HepG2 (cell line): ENCODE results near the gene SLC25A33. TPM values are rescaled to one million over a fixed set of nuclear protein-coding genes. Genes with fewer than 3 reads are reported as not detected.

Experiments
- ATAC-seq: fragments of 200-7000 bp; cut with Tn5 transposase; 3 replicates; pipeline ENCODE4 v1.9.1; 2020; ENCODE audit warnings: mild to moderate bottlenecking, moderate library complexity
- BruUV-seq: library from RNA; stranded (reverse); fragments of 400-500 nt; replicated peaks from 2 replicates; lab custom pipeline; 2021; lab: Mats Ljungman, UMichigan
- CTCF ChIA-PET: fragments of 300-600 bp; formaldehyde crosslinking; extraction: SDS; loops from one replicate; lab custom pipeline; 2021; ENCODE audit warnings: low total read pairs, inconsistent platforms, low intra/inter-chr PET ratio; lab: Yijun Ruan, JAX
- POLR2A ChIA-PET: fragments of 350-600 bp; sonication (Branson Sonifier 250); formaldehyde crosslinking; loops from one replicate; lab custom pipeline; 2020; ENCODE audit warnings: antibody characterized with exemption, inconsistent platforms; lab: Yijun Ruan, JAX
- DNase-seq: peaks from one replicate; pipeline ENCODE4 v3.0.0-alpha.2; 2015; ENCODE audit warnings: low spot score
- FAIRE-seq: peaks from 3 replicates; lab custom pipeline; 2011; peaks lifted over from hg19 to GRCh38; lab: Jason Lieb, UNC
- H2AFZ ChIP-seq: one replicate; pipeline ENCODE4 v1.6.1; 2011; ENCODE audit warnings: low read length, inconsistent platforms
- H3K27ac ChIP-seq: fragments of 300-600 bp; 3 replicates; pipeline ENCODE4 v1.8.0; 2011; ENCODE audit warnings: mixed run types, mild to moderate bottlenecking, mixed read lengths, low read length, inconsistent platforms; ENCODE audit not compliant: insufficient read depth; ENCODE audit errors: extremely low read length
- H3K27me3 ChIP-seq, 2 experiments: fragments of 200-600 bp in 1 of 2; 2 replicates in 1 of 2; 3 replicates in 1 of 2; pipeline versions ENCODE4 v1.6.0 to v1.8.0; 2011; ENCODE audit warnings: low read length in 2 of 2, mild to moderate bottlenecking in 2 of 2, moderate library complexity in 2 of 2, inconsistent platforms in 1 of 2; ENCODE audit not compliant: insufficient read depth in 2 of 2, control insufficient read depth in 1 of 2
- H3K36me3 ChIP-seq, 2 experiments: fragments of 200-600 bp in 1 of 2; replicated peaks in 1 of 2; 2 replicates in 1 of 2; 3 replicates in 1 of 2; pipeline versions ENCODE4 v1.5.1 to v1.8.0; 2011; ENCODE audit warnings: low read length in 2 of 2, inconsistent platforms in 1 of 2; ENCODE audit not compliant: insufficient read depth in 2 of 2, control insufficient read depth in 1 of 2
- H3K4me1 ChIP-seq: 2 replicates; pipeline ENCODE4 v1.5.1; 2012; ENCODE audit warnings: low read length, inconsistent platforms; ENCODE audit not compliant: insufficient read depth
- H3K4me2 ChIP-seq: 2 replicates; pipeline ENCODE4 v1.6.0; 2011; ENCODE audit warnings: low read depth, low read length, inconsistent platforms
- H3K4me3 ChIP-seq, 3 experiments: fragments of 200-600 bp in 1 of 3; sonication (generic), shearing (Covaris generic) in 1 of 3; replicated peaks in 1 of 3; 2 replicates each; pipeline ENCODE4 v1.5.1; 2011 to 2016; ENCODE audit warnings: low read length in 3 of 3, inconsistent platforms in 2 of 3, low read depth in 2 of 3, mild to moderate bottlenecking in 2 of 3, control low read depth in 1 of 3, mixed read lengths in 1 of 3; ENCODE audit not compliant: insufficient read depth in 1 of 3
- H3K79me2 ChIP-seq: one replicate; pipeline ENCODE4 v1.6.1; 2011; ENCODE audit warnings: low read length, inconsistent platforms; ENCODE audit not compliant: insufficient read depth
- H3K9ac ChIP-seq: 2 replicates; pipeline ENCODE4 v1.6.0; 2011; ENCODE audit warnings: mild to moderate bottlenecking, low read depth, low read length, inconsistent platforms; ENCODE audit not compliant: insufficient read depth
- H3K9me3 ChIP-seq: 2 replicates; pipeline ENCODE4 v1.5.1; 2012; ENCODE audit warnings: mild to moderate bottlenecking, low read length
- H4K20me1 ChIP-seq: 2 replicates; pipeline ENCODE4 v1.6.0; 2011; ENCODE audit warnings: inconsistent platforms, mild to moderate bottlenecking, low read length, moderate library complexity; ENCODE audit not compliant: insufficient read depth
- ARID2 ChIP-seq: sonication (generic); formaldehyde crosslinking; IDR thresholded peaks from 2 replicates; pipeline ENCODE4 v1.8.1; 2022; ENCODE audit warnings: mild to moderate bottlenecking, missing genetic modification reagents, borderline replicate concordance
- CREB1 ChIP-seq, 2 experiments: fragments of 450-650 bp in 1 of 2; IDR thresholded peaks; 2 replicates each; pipeline ENCODE4 v1.6.1; 2016 to 2017; ENCODE audit warnings: control low read depth in 1 of 2, mild to moderate bottlenecking in 1 of 2, missing compliant biosample characterization in 1 of 2, missing genetic modification characterization in 1 of 2
- DBP ChIP-seq: sonication (generic); formaldehyde crosslinking; IDR thresholded peaks from 2 replicates; pipeline ENCODE4 v1.4.0; 2020; ENCODE audit warnings: missing genetic modification reagents; ENCODE audit errors: not compliant biosample characterization
- HDAC6 ChIP-seq: fragments of 200-600 bp; sonication (generic); IDR thresholded peaks from 2 replicates; pipeline ENCODE4 v1.7.0; 2017; ENCODE audit warnings: mild to moderate bottlenecking, antibody characterized with exemption, low read length, low read depth
- MAX ChIP-seq: IDR thresholded peaks from 2 replicates; pipeline ENCODE4 v1.6.1; 2012; ENCODE audit warnings: inconsistent platforms
- PTBP1 ChIP-seq: fragments of 200-400 bp; formaldehyde crosslinking; IDR thresholded peaks from 2 replicates; pipeline ENCODE4 v1.6.1; 2018; ENCODE audit warnings: low read length, low read depth; ENCODE audit not compliant: poor library complexity, severe bottlenecking
- RBFOX2 ChIP-seq: fragments of 200-400 bp; formaldehyde crosslinking; IDR thresholded peaks from 2 replicates; pipeline ENCODE4 v1.6.1; 2017; ENCODE audit warnings: low read depth, mild to moderate bottlenecking, low read length
- SMAD9 ChIP-seq: sonication (generic); formaldehyde crosslinking; IDR thresholded peaks from 2 replicates; pipeline ENCODE4 v1.5.1; 2020; ENCODE audit warnings: mild to moderate bottlenecking, missing genetic modification reagents
- TAF15 ChIP-seq: fragments of 200-400 bp; formaldehyde crosslinking; IDR thresholded peaks from one replicate; pipeline ENCODE4 v1.6.1; 2018; ENCODE audit warnings: mild to moderate bottlenecking, low read depth, low read length; ENCODE audit not compliant: poor library complexity, severe bottlenecking
- ZNF234 ChIP-seq: sonication (generic); formaldehyde crosslinking; conservative IDR thresholded peaks from 2 replicates; pipeline ENCODE4 v1.5.1; 2020; ENCODE audit warnings: mild to moderate bottlenecking, missing genetic modification reagents
- ZNF280B ChIP-seq: sonication (generic); formaldehyde crosslinking; IDR thresholded peaks from 2 replicates; pipeline ENCODE4 v1.5.0; 2020; ENCODE audit warnings: missing genetic modification reagents, mild to moderate bottlenecking, borderline replicate concordance
- ZNF292 ChIP-seq: sonication (generic); formaldehyde crosslinking; IDR thresholded peaks from 2 replicates; pipeline ENCODE4 v1.8.1; 2022; ENCODE audit warnings: mild to moderate bottlenecking, low read depth, missing genetic modification reagents, borderline replicate concordance
- ZNF629 ChIP-seq: sonication (generic); formaldehyde crosslinking; conservative IDR thresholded peaks from 2 replicates; pipeline ENCODE4 v1.5.0; 2020; ENCODE audit warnings: missing genetic modification reagents
- WGBS: methylation state at CpG from one replicate; pipeline ENCODE4 v1.1.6; 2017; ENCODE audit warnings: low lambda C conversion rate; 5-methylcytosine and 5-hydroxymethylcytosine counted together
- in situ Hi-C: cut with HindIII; loops from 2 replicates; pipeline ENCODE4 v1.10.0; 2017; ENCODE audit warnings: low pct_unique_long_range_greater_than_20kb; ENCODE audit not compliant: extremely low pct_ligation_motif_present
- intact Hi-C: fragments of 100-400 bp; cut with micrococcal nuclease; formaldehyde crosslinking; loops from one replicate; pipeline ENCODE4 v1.10.0; 2022; ENCODE audit not compliant: unreplicated experiment
- polyA plus RNA-seq, 8 experiments: library from polyadenylated mRNA; depleted of rRNA in 3 of 8; stranded (reverse) in 7 of 8; unstranded in 1 of 8; fragments of >200 nt; fragmentation: Illumina TruSeq in 4 of 8; extraction: Trizol in 4 of 8; gene quantifications; 2 replicates each; pipeline versions ENCODE4 v1.2.1 to v1.2.3, GENCODE V29; 2011 to 2016; ENCODE audit warnings: low read depth in 4 of 8, missing spikeins in 1 of 8, mixed read lengths in 1 of 8; ENCODE audit not compliant: insufficient read depth in 1 of 8
- total RNA-seq, 5 experiments: library from RNA; depleted of rRNA; stranded (reverse); fragments of >200 nt; fragmentation: Illumina TruSeq; extraction: Trizol; gene quantifications; 2 replicates each; pipeline ENCODE4 v1.2.3, GENCODE V29; 2016; ENCODE audit warnings: low read depth in 1 of 5
- TF ChIP-seq, protein P1 (sequence below): sonication (generic); formaldehyde crosslinking; IDR thresholded peaks from 2 replicates; pipeline ENCODE4 v1.4.0; 2020; ENCODE audit warnings: missing genetic modification reagents, borderline replicate concordance

SLC25A33 gene
- total and polyA plus RNA-seq, 2 of the 13 experiments (the other 11 are each of a cell fraction or from before 2014, with no cell fraction given), result 15.4 to 50.3 TPM

GRCh38 chr1:9628541-9629444, 89.5 kb downstream of the SLC25A33 start:
- no peak for ATAC-seq
- Histone ChIP-seq H3K4me1 (peaks cover 29% of the 10 kb centered on the region), H3K9ac (no peak overlapping the region), H3K36me3 (no peaks in the 10 kb centered on the region), H3K9me3 (no peaks in the 10 kb centered on the region), H3K79me2 (no peaks in the 10 kb centered on the region), H3K27ac (no peak overlapping the region), H3K4me2 (no peak overlapping the region), H3K27me3 (peaks cover 0 to 23% of the 10 kb centered on the region in 2 experiments; a peak in 4 of 5 replicates), H3K4me3 (no peak overlapping the region), H4K20me1 (no peaks in the 10 kb centered on the region), H2AFZ (no peak overlapping the region)
- DNase-seq, result no peak
- BruUV-seq, result no TSS peak
- POLR2A ChIA-PET, result no interaction called here
- 46% methylated on average over 15 of the region's 23 CpGs for WGBS
- intact Hi-C loops, result loop anchor here (5.0 kb wide), 1 partner anchor 239 kb away; no protein-coding TSS in a partner anchor
- CTCF ChIA-PET, result no interaction called here
- no peak for FAIRE-seq
- in situ Hi-C loops, result no loop called here
- no peak for TF ChIP-seq ZNF234 (CRISPR knock-in tag)
- TF ChIP-seq ZNF292, result no peak
- no peak for TF ChIP-seq ARID2 (CRISPR knock-in tag)
- no peak for TF ChIP-seq ZNF629 (CRISPR knock-in tag)
- TF ChIP-seq CREB1 (IDR thresholded peaks at IDR 0.05), result no peak
- no peak for TF ChIP-seq CREB1 (CRISPR knock-in tag; IDR thresholded peaks at IDR 0.05)
- TF ChIP-seq, protein P1, sequence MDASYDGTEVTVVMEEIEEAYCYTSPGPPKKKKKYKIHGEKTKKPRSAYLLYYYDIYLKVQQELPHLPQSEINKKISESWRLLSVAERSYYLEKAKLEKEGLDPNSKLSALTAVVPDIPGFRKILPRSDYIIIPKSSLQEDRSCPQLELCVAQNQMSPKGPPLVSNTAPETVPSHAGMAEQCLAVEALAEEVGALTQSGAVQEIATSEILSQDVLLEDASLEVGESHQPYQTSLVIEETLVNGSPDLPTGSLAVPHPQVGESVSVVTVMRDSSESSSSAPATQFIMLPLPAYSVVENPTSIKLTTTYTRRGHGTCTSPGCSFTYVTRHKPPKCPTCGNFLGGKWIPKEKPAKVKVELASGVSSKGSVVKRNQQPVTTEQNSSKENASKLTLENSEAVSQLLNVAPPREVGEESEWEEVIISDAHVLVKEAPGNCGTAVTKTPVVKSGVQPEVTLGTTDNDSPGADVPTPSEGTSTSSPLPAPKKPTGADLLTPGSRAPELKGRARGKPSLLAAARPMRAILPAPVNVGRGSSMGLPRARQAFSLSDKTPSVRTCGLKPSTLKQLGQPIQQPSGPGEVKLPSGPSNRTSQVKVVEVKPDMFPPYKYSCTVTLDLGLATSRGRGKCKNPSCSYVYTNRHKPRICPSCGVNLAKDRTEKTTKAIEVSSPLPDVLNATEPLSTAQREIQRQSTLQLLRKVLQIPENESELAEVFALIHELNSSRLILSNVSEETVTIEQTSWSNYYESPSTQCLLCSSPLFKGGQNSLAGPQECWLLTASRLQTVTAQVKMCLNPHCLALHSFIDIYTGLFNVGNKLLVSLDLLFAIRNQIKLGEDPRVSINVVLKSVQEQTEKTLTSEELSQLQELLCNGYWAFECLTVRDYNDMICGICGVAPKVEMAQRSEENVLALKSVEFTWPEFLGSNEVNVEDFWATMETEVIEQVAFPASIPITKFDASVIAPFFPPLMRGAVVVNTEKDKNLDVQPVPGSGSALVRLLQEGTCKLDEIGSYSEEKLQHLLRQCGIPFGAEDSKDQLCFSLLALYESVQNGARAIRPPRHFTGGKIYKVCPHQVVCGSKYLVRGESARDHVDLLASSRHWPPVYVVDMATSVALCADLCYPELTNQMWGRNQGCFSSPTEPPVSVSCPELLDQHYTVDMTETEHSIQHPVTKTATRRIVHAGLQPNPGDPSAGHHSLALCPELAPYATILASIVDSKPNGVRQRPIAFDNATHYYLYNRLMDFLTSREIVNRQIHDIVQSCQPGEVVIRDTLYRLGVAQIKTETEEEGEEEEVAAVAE (CRISPR knock-in tag), result no peak
- no peak for TF ChIP-seq SMAD9 (CRISPR knock-in tag)
- no peak for TF ChIP-seq MAX
- no peak for TF ChIP-seq RBFOX2
- no peak for TF ChIP-seq ZNF280B (CRISPR knock-in tag)
- TF ChIP-seq PTBP1, result no peak
- no peak for TF ChIP-seq DBP (CRISPR knock-in tag)
- no peak for TF ChIP-seq TAF15
- no peak for TF ChIP-seq HDAC6
